ENCODE results near the gene GPAT3.

GRCh38 chr4:83535520-83536361 lies at the start of gene GPAT3:
- no peak for TF ChIP-seq CTCF (conservative IDR thresholded peaks at IDR 0.05; ENCODE audit: low read length)
- no peak for TF ChIP-seq EZH2phosphoT487 (IDR thresholded peaks at IDR 0.05; ENCODE audit: borderline replicate concordance)
